ENCODE measurements around the gene GEMIN4.
"Not testable (repeated sequence)": the region's sequence is repeated elsewhere in the genome, so short reads cannot be mapped to it uniquely, and the experiment has no call there.

GEMIN4 gene

DNA sequence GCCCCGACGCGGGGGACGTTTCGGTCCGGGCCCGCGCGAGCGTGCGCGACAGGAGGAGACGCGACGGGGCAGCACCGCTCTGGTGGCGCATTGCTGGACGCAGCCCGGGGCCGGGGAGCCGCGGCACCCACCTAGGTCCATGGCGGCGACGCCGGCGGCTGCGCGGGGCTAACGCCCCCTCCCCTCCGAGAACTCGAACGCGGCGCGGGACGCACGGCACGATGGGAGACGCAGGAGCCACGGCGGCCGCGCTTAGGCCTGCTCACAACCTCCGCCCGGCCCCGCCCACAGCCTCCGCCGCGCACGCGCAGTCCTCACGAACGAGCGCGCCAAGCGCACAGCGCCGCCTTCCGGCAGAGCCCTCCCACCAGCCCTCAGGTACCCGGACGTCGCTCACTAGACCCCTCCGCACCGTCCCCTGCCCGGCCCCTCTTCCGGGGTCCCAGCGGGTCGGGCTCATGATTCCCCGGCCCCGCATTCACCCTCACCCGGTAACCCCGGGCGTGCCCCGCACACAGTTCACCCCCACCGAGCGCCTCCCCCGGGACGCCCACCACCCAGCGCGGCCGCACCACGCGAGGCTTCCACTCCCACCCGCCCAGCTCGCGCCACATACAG is at the start of gene GEMIN4:
GEMIN4 (minus strand) TSS at position 263 of the 618 bp plus-strand sequence; CDS start at position 141, 122 bp downstream.
- peak; percentile 85 for DNase-seq (ENCODE audit: low spot score)

DNA sequence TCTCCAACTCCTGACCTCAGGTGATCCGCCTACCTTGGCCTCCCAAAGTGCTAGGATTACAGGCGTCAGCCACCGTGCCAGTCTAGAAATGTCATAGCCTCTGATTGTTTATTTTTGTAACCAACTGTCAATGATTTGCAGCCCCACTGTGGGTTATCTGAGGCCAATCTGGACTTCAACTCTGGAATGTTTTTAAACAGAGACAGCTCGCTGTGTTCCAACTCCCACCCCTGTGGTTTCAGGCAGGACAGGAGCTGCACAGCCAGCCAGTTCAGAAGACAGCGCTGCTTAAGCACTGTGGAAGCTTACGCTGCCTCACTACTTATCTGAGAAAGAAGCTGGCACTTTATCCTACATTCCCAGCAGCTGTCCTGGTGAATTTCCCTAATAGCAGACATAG is 49.6 kb upstream of the GEMIN4 start:
- no peak for DNase-seq (ENCODE audit: low spot score)

DNA sequence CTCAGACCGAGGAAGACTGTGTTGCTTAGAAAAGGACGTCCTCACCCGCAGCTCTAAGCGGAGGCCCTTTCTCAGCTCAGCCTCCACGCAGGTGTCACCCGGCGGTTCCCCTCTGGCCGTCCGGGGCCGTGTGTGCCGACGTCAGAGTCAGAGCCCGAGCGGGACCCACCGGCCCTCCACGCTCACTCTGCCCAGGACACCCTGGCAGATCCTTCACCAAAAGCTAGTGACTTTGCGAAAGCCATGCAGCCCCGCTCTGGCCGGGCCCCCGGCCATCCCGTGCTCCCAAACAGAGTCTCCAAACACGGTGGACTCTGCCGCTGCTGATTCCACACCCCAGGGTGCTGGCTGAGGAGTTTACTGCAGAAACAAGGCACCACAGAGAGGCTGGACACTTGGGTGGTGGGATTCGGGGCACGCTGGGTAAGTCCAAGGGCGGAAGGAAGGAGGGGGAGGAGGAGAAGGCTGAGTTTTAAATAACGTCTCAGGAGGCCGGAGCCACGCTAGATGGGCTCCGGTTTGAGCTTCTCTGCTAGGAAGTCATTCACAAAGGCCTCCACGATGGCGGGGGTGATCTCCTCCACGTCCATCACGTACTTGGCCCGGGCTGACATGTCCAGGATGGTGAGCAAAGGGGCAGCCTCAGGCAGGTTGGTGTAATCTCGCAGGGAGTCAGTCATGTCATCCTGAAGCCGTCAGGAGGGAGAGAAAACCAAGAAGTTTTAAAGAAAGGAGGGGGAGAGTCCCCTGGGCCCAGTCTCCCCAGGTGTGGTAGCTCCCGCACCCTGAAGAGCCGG is 48.6 kb upstream of the GEMIN4 start:
- no peak for DNase-seq (ENCODE audit: low spot score)

DNA sequence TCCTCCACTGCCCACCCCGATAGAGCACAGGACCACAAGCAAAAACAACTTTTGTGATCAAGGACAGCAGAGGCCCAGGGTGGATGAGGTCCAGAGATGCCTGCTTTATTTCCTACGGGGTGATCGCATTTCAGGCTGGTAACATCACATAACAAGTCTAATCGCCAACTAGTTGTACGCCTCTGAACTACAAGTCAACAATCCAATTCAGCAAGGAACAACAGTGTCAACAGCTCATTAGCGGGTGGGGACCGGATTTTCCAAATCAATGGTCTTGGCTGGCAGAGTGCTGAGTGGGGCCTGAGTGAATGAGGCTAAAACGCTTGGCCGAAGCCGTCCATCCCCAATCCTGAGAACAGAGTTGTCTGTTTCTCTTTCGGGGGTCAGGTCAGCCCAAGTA is 47.2 kb upstream of the GEMIN4 start:
- DNase-seq (ENCODE audit: low spot score) = no peak

DNA sequence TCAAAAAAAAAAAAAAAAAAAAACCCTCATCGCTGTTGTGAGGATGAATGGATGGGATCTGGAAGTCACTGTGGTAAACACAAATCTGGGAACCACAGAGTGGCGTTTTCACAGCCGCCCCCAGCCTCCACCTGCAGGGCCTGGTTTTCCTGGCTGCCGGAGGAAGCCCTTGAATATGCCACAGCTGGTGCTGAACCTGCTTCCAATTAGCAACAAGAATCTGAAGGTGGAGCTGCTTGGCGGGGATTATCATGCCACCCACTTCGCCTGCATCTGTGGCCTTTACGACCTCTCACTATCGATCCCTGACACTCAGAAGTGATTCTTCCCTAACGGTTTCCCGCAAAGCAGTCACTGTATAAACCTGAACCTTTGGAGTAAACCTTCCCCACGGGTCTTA is 46.2 kb upstream of the GEMIN4 start:
- no peak for DNase-seq (ENCODE audit: low spot score)

DNA sequence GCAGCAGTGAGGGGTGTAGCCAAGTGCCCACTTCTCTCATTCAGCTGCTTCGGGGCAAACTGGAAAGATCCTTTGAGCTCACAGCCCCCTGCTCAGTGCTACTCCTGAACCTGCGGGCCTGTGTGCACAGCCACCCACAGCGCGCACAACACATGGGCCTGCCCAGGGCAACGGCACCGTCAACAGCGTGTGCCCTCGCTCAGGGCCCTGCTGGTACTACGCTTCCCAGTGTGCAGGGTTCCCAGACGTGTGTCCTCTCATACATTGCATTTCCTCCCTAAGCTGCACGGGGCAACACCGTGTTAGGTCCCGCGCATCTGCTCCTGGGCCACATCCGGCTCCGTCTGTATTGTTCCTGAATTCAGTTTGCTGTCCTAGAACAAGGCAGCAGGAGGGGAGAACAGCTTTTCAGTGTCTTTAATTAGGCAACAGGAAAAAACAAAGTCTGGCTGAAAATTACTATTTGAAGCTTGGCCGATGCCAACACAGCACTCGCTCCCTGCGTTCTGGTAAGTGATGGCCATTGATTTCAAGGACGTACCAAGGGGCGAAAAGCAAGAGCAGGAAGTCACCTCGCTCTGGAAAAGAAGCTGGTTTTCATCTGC is 45.3 kb upstream of the GEMIN4 start:
- DNase-seq (ENCODE audit: low spot score) = no peak

DNA sequence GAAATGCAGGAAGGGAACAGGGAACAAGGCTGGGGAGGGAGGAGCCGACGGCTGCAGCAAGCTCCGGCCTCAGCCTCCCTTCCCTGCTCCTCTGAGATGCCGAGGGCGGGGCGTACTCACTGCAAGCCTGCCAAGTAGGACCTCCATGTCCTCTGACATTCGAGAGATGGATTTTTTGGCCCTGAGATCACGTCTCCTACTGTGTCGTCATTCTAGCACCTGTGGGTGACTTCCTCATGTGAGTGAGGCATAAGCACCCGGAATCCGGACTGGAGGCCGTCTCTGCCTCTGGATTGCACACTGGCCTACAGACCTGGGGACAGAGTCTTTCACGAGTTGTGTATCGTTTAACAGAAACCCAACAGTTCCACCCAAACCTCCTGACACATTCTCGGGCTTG is 44.5 kb upstream of the GEMIN4 start:
- DNase-seq (ENCODE audit: low spot score) = no peak

DNA sequence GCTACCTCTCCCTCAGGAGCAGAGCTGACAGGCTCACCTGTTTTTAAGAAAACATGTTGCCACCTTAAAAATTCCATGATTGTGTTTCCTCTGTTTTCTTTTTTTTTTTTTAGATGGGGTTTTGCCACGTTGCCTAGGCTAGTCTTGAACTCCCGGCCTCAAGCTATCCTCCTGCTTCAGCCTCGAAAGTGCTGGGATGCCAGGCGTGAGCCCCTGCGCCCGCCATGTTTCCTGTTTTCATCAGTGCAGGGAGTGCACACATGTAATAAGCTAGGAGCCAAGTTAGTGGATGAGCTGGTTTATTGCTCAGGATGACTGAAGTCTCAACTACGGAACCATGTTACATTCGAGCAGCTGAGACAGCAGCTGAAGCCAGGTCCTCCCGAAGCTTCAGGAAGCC is 43.7 kb upstream of the GEMIN4 start:
- DNase-seq (ENCODE audit: low spot score) = no peak

DNA sequence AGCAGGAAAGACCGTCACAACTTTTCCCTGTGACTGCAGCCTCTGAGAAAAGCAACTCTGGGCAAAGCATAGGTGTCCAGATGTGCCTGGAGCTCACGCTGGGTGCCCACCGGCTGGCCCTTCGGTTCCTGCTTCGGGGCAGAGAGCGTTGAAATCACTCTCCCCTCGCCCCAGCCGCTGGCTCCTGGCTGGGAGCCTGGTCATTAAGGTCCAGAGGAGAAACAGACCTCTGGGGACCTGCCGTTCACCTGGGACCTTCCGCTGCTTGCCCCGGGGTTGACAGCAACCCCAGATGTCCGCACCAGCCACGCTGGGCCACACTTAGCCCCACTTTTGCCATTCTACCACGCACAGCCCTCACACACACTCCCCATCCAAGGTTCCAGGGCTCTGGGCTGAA is 43.2 kb upstream of the GEMIN4 start:
- no peak for DNase-seq (ENCODE audit: low spot score)

DNA sequence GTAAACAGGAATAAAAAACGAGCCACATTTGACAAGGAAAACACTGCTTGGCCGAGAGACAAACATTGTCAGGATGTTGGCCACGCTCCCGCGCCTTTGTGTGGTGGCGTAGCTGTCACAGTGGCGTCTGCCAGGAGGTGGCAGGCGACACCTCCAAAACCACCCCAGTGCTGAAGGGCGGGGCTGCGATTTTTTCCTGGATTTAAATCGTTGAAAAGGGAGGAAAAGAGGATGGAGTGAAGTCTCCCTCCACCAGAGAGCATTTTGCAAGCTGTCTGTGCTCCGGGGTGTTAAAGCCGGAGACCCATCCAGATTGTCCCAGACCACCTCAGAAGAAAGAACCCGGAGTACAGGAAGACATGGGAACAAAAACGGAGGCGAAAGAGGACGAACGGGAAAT is 42.8 kb upstream of the GEMIN4 start:
- no peak for DNase-seq (ENCODE audit: low spot score)

DNA sequence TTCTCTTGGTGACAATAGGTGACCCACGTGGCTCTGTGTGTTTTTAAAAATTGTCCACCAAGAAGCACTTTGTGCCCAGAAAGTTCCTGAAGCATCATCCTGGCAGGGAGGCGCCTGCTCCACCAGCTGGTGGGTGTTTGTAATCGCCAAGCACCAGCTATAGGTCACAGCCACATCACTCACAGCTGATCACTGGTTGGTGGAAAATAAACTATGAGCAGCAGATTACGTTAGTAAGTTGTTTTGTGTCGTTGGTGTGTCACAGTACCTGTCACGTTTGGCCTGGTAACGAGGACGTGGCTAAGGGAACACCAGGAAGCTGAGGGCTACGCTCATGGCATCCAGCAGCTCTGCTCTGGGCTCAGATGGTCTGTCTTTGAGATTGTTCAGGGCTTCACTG is 40.2 kb upstream of the GEMIN4 start:
- DNase-seq (ENCODE audit: low spot score) = peak; percentile 67

DNA sequence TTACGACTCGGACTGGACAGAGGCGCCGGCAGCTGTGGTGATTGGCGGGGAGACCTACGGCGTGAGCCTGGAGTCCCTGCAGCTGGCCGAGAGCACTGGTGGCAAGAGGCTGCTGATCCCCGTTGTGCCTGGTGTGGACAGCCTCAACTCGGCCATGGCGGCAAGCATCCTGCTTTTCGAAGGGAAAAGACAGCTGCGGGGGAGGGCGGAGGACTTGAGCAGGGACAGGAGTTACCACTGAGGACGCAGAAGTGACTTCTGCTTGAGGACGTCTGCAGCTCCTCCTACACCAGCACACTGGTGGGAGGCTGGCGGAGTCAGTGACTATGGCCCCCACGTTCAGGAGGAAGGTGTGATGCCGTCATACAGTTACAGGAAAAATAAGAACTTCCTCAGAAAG is 39.8 kb upstream of the GEMIN4 start:
- no peak for DNase-seq (ENCODE audit: low spot score)

DNA sequence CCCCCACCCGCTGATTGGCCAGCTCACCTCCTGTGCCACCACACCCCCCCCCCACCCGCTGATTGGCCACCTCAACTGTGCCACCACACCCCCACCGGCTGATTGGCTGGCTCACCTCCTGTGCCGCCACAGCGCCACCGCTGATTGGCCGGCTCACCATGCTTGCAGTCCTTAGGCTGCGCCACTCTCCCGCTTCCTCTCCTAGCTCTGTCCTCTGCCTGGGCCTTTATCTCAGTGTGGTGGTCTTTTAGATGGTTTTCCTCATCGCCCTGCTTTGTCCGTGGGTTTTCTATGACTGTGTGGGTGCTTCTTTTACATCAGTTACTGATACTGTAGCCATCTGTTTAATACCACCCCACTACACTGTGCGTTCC is 38.8 kb upstream of the GEMIN4 start:
- DNase-seq (ENCODE audit: low spot score) = not testable (repeated sequence)

DNA sequence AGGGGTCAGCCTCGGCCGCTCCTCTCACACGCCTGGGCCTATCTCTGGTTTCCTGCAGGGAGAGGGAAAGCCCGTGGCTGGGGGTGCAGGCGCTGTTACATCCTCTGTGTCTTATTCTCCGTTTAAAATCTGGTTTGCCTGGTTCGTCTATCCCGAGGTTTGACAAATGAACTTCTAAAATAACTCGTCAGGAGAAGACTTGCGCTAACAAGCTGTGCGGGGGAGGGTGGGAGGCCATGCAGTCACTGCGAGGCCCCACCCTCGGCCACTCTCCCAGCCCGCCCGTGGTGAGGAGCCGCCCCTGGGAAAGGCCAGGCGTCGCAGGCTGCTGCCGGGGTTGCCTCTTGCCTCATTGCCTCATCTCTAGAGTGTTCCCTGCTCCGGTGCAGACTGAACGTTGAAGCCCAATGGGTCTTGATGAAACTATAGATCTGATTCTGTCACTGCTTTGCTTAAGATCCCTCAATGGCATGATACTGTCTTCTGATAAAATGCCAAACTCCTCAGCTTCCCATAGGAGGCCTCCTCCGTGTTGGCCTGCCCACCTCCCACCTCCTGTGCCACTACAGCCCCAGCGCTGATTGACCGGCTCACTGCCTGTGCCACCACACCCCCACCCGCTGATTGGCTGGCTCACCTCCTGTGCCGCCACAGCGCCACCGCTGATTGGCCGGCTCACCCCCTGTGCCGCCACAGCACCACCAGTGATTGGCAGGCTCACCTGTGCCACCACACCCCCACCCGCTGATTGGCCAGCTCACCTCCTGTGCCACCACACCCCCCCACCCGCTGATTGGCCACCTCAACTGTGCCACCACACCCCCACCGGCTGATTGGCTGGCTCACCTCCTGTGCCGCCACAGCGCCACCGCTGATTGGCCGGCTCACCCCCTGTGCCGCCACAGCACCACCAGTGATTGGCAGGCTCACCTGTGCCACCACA is 38.1 kb upstream of the GEMIN4 start:
- not testable (repeated sequence) for DNase-seq (ENCODE audit: low spot score)

DNA sequence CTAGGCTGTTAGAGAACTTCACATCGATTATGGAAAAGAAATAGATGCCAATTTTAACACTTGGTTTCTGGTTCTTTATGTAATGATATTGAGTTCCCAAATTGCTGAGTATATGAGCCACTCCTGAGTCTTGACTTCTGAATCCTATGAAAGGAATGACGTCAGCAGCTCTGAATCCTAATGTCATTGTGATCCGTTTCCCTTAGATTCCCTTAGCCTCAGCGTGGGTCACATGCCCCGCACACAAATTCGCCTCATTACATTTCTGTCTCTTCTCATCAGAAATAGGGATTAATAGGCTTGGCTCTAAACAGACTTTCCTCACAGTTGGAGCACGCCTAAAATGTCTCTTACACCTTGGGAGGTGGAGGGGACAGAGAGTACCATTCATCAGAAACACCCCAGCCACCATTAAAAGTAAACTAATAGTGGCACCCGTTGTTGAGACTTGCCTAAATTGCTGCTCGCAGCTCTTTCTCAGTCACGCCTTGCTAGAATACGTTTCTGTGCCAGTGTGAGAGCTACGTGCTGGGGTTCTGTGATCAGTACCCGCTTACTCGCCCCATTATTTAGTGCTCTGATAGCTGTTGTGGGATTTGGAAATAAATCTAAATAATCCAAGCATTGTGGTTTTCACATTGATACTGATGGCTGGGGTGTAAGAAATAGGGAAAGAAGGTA is 37.2 kb upstream of the GEMIN4 start:
- DNase-seq (ENCODE audit: low spot score) = no peak

DNA sequence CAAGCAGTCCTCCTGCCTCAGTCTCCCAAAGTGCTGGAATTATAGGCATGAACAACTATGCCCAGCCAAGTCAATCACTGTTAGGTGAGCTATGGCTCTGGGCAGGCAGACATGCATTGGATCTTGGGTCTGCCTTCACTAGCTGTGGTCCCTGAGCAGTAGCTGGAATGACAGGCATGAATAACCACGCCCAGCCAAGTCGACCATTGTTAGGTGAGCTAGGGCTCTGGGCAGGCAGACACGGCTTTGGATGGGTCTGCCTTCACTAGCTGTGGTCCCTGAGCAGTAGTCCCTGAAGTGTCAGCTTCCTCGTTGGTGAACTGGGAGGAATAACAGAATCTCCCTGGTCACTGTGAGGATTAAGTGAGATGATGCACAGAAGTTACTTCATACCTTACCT is 36.5 kb upstream of the GEMIN4 start:
- no peak for DNase-seq (ENCODE audit: low spot score)

DNA sequence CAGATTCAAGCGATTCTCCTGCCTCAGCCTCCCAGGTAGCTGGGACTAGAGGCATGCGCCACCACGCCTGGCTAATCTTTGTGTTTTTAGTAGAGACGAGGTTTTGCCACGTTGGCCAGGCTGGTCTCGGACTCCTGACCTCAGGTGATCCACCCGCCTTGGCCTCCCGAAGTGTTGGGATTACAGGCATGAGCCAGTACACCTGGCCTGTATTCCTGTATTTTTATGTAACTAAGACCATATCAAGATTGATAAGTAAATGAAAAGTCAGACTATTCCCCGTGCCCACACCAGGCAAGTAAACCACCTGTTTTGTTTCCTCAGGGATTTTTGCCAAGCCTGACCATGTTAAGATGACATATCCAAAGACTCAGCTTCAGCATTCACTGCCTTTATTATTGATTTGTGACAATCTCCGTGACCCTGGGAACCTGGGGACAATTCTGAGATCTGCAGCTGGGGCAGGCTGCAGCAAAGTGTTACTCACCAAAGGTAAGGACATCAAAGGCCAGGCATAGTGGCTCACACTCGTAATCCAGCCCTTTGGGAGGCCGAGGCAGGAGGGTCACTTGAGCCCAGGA is 35.7 kb upstream of the GEMIN4 start:
- DNase-seq (ENCODE audit: low spot score) = no peak

DNA sequence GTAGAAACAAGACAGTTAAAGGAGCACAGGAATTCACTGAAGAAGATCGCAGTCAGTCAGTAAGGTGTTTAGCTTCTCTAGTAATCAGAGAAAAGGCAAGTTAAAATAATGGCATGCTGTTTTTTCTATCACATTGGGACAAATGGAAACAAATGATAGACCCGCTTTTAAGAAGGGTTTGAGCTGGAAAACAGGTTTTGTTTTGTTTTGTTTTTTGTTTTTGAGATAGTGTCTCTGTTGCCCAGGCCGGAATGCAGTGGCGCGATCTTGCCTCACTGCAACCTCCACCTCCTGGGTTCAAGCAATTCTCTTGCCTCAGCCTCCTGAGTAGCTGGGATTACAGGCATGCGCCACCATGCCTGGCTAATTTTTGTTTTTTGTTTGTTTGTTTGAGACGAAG is 33.8 kb upstream of the GEMIN4 start:
- not testable (repeated sequence) for DNase-seq (ENCODE audit: low spot score)

DNA sequence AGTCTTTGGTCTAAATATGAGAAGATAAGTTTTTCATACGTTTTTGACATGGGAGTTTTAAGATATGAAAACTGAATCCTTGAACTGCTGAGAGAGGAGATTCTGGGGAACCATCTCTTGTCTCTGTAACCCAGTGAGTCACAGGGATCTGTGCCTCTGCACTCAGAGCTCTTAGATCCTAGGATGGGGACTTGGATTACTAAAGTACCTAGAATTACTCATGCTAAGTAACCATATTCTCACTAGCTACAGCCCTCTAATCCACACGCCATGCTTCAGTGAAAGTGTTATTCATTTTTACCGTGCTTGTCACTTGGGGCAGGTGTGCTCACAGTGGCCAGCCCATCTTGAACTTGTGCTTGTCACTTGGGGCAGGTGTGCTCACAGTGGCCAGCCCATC is 32.1 kb upstream of the GEMIN4 start:
- DNase-seq (ENCODE audit: low spot score) = peak; percentile 87

DNA sequence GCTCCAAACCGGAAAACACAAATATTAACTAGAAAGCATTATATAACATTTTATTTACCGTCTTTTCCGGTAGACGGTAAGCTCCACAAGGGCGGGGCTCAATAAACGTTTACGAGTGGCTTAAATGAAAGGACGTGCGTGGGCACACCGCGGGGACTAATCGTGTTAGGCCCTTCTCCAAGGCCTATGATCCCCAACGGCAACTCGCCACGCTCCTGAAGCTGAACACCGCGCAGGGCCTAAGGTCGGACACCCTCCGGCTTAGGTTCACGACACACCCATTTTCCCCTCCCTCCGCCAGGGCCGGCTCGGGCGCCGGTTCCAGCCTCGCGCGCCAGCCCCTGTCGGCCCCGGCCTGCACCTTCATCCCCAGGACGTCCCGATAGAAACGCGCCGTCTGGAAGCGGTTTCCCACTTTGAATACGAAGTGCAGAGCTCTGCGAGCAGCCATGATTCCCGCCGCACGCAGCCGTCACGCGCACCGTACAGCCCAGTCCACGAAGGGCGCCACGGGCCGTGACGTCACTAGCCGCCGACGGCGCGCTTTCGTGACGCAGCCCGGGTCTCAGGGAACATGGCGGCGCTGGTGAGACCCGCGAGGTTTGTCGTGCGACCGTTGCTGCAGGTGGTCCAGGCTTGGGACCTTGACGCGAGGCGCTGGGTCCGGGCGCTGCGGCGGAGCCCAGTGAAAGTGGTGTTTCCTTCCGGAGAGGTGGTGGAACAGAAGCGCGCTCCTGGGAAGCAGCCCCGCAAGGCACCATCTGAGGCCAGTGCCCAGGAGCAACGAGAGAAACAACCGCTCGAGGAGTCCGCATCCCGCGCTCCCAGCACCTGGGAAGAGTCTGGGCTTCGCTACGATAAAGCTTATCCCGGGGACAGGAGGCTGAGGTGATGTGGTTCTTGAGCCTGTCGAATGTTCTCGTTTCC is 30.0 kb upstream of the GEMIN4 start, which contains the start of the genes GLOD4 and MRM3:
GLOD4 (minus strand) TSS at position 476 of the 927 bp plus-strand sequence; CDS start at position 451, 25 bp downstream.
MRM3 (plus strand) TSS at position 549 of the 927 bp plus-strand sequence; CDS start at position 575, 26 bp downstream.
- peak; percentile 86 for DNase-seq (ENCODE audit: low spot score)

Data from RKO (cell line).